WTC11 (cell line): Measurements from ENCODE around the gene NCOA3. TPM values are rescaled to one million over a fixed set of nuclear protein-coding genes. Genes with fewer than 3 reads are reported as not detected.

Experiments used
- ATAC-seq: fragments of 200-7000 bp; cut with Tn5 transposase; 2 replicates; pipeline ENCODE4 v1.10.0; 2021; ENCODE audit warnings: mild to moderate bottlenecking, moderate library complexity
- CTCF ChIA-PET: fragments of 300-600 bp; sonication (Branson Sonifier 250); formaldehyde crosslinking; loops from one replicate; lab custom pipeline; 2021; ENCODE audit warnings: antibody characterized with exemption; lab: Charles Lee
- POLR2A ChIA-PET: fragments of 350-600 bp; sonication (Branson Sonifier 250); formaldehyde crosslinking; loops from one replicate; lab custom pipeline; 2021; ENCODE audit warnings: antibody characterized with exemption; lab: Charles Lee
- DNase-seq: peaks from one replicate; pipeline ENCODE4 v3.0.0; 2021; ENCODE audit warnings: low spot score
- H3K27ac Mint-ChIP-seq: 2 replicates; pipeline ENCODE4 v1.8.0; 2021; ENCODE audit warnings: mixed read lengths
- H3K27me3 Mint-ChIP-seq: 2 replicates; pipeline ENCODE4 v1.8.0; 2021; ENCODE audit warnings: low read depth, mild to moderate bottlenecking, moderate library complexity, mixed read lengths
- H3K36me3 Mint-ChIP-seq: 2 replicates; pipeline ENCODE4 v1.8.0; 2021; ENCODE audit warnings: mixed read lengths
- H3K4me1 Mint-ChIP-seq: 2 replicates; pipeline ENCODE4 v1.8.0; 2022; ENCODE audit warnings: mixed read lengths
- H3K4me3 Mint-ChIP-seq: 2 replicates; pipeline ENCODE4 v1.8.0; 2021; ENCODE audit warnings: mild to moderate bottlenecking, moderate library complexity, mixed read lengths
- H3K9me3 Mint-ChIP-seq: 2 replicates; pipeline ENCODE4 v1.8.0; 2021; ENCODE audit warnings: mixed read lengths
- ARID4B ChIP-seq: sonication (generic); formaldehyde crosslinking; IDR thresholded peaks from 2 replicates; pipeline ENCODE4 v1.8.0; 2023; ENCODE audit warnings: missing genetic modification reagents, mild to moderate bottlenecking, borderline replicate concordance
- CBFB ChIP-seq: sonication (generic); formaldehyde crosslinking; IDR thresholded peaks from 2 replicates; pipeline ENCODE4 v1.8.1; 2022; ENCODE audit warnings: mild to moderate bottlenecking, low read depth, missing genetic modification reagents
- CREB1 ChIP-seq: sonication (generic); formaldehyde crosslinking; IDR thresholded peaks from 2 replicates; pipeline ENCODE4 v1.8.0; 2023; ENCODE audit warnings: mild to moderate bottlenecking, missing genetic modification reagents
- ELF4 ChIP-seq: sonication (generic); formaldehyde crosslinking; IDR thresholded peaks from 2 replicates; pipeline ENCODE4 v1.8.1; 2022; ENCODE audit warnings: low read depth, mild to moderate bottlenecking, moderate library complexity, missing genetic modification reagents
- ETV6 ChIP-seq: sonication (generic); formaldehyde crosslinking; IDR thresholded peaks from 2 replicates; pipeline ENCODE4 v1.8.1; 2022; ENCODE audit warnings: mild to moderate bottlenecking, missing genetic modification reagents
- FOXP1 ChIP-seq: sonication (generic); formaldehyde crosslinking; IDR thresholded peaks from 2 replicates; pipeline ENCODE4 v1.8.0; 2022; ENCODE audit warnings: missing genetic modification reagents, mild to moderate bottlenecking, moderate library complexity, borderline replicate concordance
- GTF2I ChIP-seq: fragments of 250-450 bp; sonication (Bioruptor Pico); conservative IDR thresholded peaks from 2 replicates; pipeline ENCODE4 v1.4.0; 2021; ENCODE audit warnings: mild to moderate bottlenecking
- JUN ChIP-seq: sonication (generic); formaldehyde crosslinking; IDR thresholded peaks from 2 replicates; pipeline ENCODE4 v1.8.0; 2023; ENCODE audit warnings: mild to moderate bottlenecking, missing genetic modification reagents
- MXD4 ChIP-seq: fragments of 250-450 bp; sonication (Bioruptor Pico); IDR thresholded peaks from 2 replicates; pipeline ENCODE4 v1.8.0; 2021; ENCODE audit warnings: mild to moderate bottlenecking, moderate library complexity, borderline replicate concordance
- MYBL2 ChIP-seq: sonication (generic); formaldehyde crosslinking; IDR thresholded peaks from 2 replicates; pipeline ENCODE4 v1.8.1; 2023; ENCODE audit warnings: mild to moderate bottlenecking, moderate library complexity, missing genetic modification reagents
- NFATC4 ChIP-seq: fragments of 250-450 bp; sonication (Bioruptor Pico); IDR thresholded peaks from 2 replicates; pipeline ENCODE4 v1.9.0; 2021; ENCODE audit warnings: mild to moderate bottlenecking
- NFE2L1 ChIP-seq: sonication (generic); formaldehyde crosslinking; IDR thresholded peaks from 2 replicates; pipeline ENCODE4 v1.8.1; 2023; ENCODE audit warnings: missing genetic modification reagents
- NR1H2 ChIP-seq: sonication (generic); formaldehyde crosslinking; IDR thresholded peaks from 2 replicates; pipeline ENCODE4 v1.9.0; 2021; ENCODE audit warnings: mild to moderate bottlenecking, moderate library complexity, missing genetic modification reagents
- OVOL2 ChIP-seq: fragments of 250-450 bp; sonication (Bioruptor Pico); IDR thresholded peaks from 2 replicates; pipeline ENCODE4 v1.9.0; 2021; ENCODE audit warnings: mild to moderate bottlenecking, borderline replicate concordance
- TEAD1 ChIP-seq: sonication (generic); formaldehyde crosslinking; IDR thresholded peaks from 2 replicates; pipeline ENCODE4 v1.8.0; 2022; ENCODE audit warnings: mild to moderate bottlenecking, missing genetic modification reagents
- TEAD4 ChIP-seq: sonication (generic); formaldehyde crosslinking; IDR thresholded peaks from 2 replicates; pipeline ENCODE4 v1.8.0; 2022; ENCODE audit warnings: mild to moderate bottlenecking, missing genetic modification reagents
- TP53 ChIP-seq: sonication (generic); formaldehyde crosslinking; IDR thresholded peaks from 2 replicates; pipeline ENCODE4 v1.8.1; 2023; ENCODE audit warnings: mild to moderate bottlenecking, missing genetic modification reagents
- USF1 ChIP-seq: sonication (generic); formaldehyde crosslinking; IDR thresholded peaks from 2 replicates; pipeline ENCODE4 v1.8.0; 2022; ENCODE audit warnings: mild to moderate bottlenecking, missing genetic modification reagents
- ZBTB43 ChIP-seq: sonication (generic); formaldehyde crosslinking; IDR thresholded peaks from 2 replicates; pipeline ENCODE4 v1.8.1; 2023; ENCODE audit warnings: mild to moderate bottlenecking, missing genetic modification reagents
- ZNF138 ChIP-seq: sonication (generic); formaldehyde crosslinking; conservative IDR thresholded peaks from 2 replicates; pipeline ENCODE4 v1.8.1; 2022; ENCODE audit warnings: mild to moderate bottlenecking, moderate library complexity, missing genetic modification reagents
- ZNF219 ChIP-seq: sonication (generic); formaldehyde crosslinking; IDR thresholded peaks from 2 replicates; pipeline ENCODE4 v1.8.0; 2023; ENCODE audit warnings: missing genetic modification reagents, mild to moderate bottlenecking, borderline replicate concordance
- ZNF263 ChIP-seq: sonication (generic); formaldehyde crosslinking; IDR thresholded peaks from 2 replicates; pipeline ENCODE4 v1.8.1; 2022; ENCODE audit warnings: low read depth, mild to moderate bottlenecking, moderate library complexity, missing genetic modification reagents
- ZNF396 ChIP-seq: fragments of 250-450 bp; sonication (Bioruptor Pico); IDR thresholded peaks from 2 replicates; pipeline ENCODE4 v1.8.0; 2021; ENCODE audit warnings: mild to moderate bottlenecking, moderate library complexity, borderline replicate concordance
- ZNF512 ChIP-seq: sonication (generic); formaldehyde crosslinking; IDR thresholded peaks from 2 replicates; pipeline ENCODE4 v1.8.1; 2022; ENCODE audit warnings: missing genetic modification reagents, borderline replicate concordance
- ZNF671 ChIP-seq: fragments of 250-450 bp; sonication (Bioruptor Pico); IDR thresholded peaks from 2 replicates; pipeline ENCODE4 v1.8.0; 2021; ENCODE audit warnings: mild to moderate bottlenecking
- total RNA-seq: library from RNA; stranded (reverse); gene quantifications from 3 replicates; pipeline ENCODE4 v1.2.3, GENCODE V29; 2021

The NCOA3 gene
- total RNA-seq, 1 experiment from 2014 or later, result 25.2 TPM

- Mint-ChIP-seq H3K4me1 (peaks cover 41% of the 10 kb centered on the region), H3K9me3 (no peaks in the 10 kb centered on the region), H3K27ac (no peak overlapping the region), H3K4me3 (no peak overlapping the region), H3K36me3 (peaks cover 26% of the 10 kb centered on the region), H3K27me3 (no peaks in the 10 kb centered on the region)
- ATAC-seq, result no peak
- ChIA-PET CTCF (interaction anchor here (2.7 kb wide), 1 partner anchor 8 kb away, joined by 24 read pairs; no protein-coding TSS in a partner anchor), POLR2A (no interaction called here)
- DNase-seq, result no peak
- TF ChIP-seq NFE2L1 (CRISPR knock-in tag) (no peak), MYBL2 (CRISPR knock-in tag) (no peak), NFATC4 (no peak), FOXP1 (no peak), TEAD4 (CRISPR knock-in tag) (no peak), CBFB (CRISPR knock-in tag) (no peak), TEAD1 (CRISPR knock-in tag) (no peak), GTF2I (CRISPR knock-in tag) (no peak), USF1 (CRISPR knock-in tag) (no peak), ZNF671 (CRISPR knock-in tag) (no peak)
These were observed 153.9 kb downstream of the NCOA3 start for GRCh38 chr20:47655635-47656034.

GRCh38 chr20:47656318-47656717, 154.6 kb downstream of the NCOA3 start:
- no peak for DNase-seq
- no peak for TF ChIP-seq ETV6 (CRISPR knock-in tag)
- TF ChIP-seq ZNF512, result no peak
- no peak for TF ChIP-seq CBFB (CRISPR knock-in tag)
- no peak for TF ChIP-seq ELF4 (CRISPR knock-in tag)
- no peak for TF ChIP-seq NR1H2
- no peak for TF ChIP-seq ARID4B (CRISPR knock-in tag)
- ATAC-seq, result no peak
- Mint-ChIP-seq H3K4me1 (peaks cover 35% of the 10 kb centered on the region), H3K27ac (no peak overlapping the region), H3K4me3 (no peak overlapping the region), H3K9me3 (no peaks in the 10 kb centered on the region), H3K36me3 (peaks cover 20% of the 10 kb centered on the region), H3K27me3 (no peaks in the 10 kb centered on the region)
- ChIA-PET POLR2A (no interaction called here), CTCF (no interaction called here)

- DNase-seq, result no peak
- no peak for ATAC-seq
- Mint-ChIP-seq H3K4me3 (no peak overlapping the region), H3K9me3 (no peaks in the 10 kb centered on the region), H3K27ac (no peak overlapping the region), H3K4me1 (peaks cover 23% of the 10 kb centered on the region), H3K36me3 (0 out of 2 replicates have a peak, but pooled peaks cover 5% of the 10 kb centered on the region), H3K27me3 (no peaks in the 10 kb centered on the region)
- POLR2A ChIA-PET, result interaction anchor here (0.6 kb wide), 1 partner anchor 39 kb away, joined by 4 read pairs; no protein-coding TSS in a partner anchor
- CTCF ChIA-PET, result interaction anchor here (0.6 to 1.1 kb wide), 2 partner anchors 99 to 195 kb away, joined by 3 to 4 read pairs; no protein-coding TSS in a partner anchor
- TF ChIP-seq OVOL2 (CRISPR knock-in tag) (no peak), USF1 (CRISPR knock-in tag) (no peak), ZNF396 (CRISPR knock-in tag) (no peak), NFE2L1 (CRISPR knock-in tag) (no peak), ZBTB43 (no peak), ZNF219 (CRISPR knock-in tag) (no peak), TEAD1 (CRISPR knock-in tag) (no peak), ZNF263 (CRISPR knock-in tag) (no peak), MXD4 (CRISPR knock-in tag) (no peak), TEAD4 (CRISPR knock-in tag) (no peak), JUN (no peak), ZNF138 (CRISPR knock-in tag) (no peak), CREB1 (CRISPR knock-in tag) (no peak), TP53 (CRISPR knock-in tag) (no peak)
These were observed 158.4 kb downstream of the NCOA3 start for GRCh38 chr20:47659904-47660601.
